Endothelial cell (in vitro differentiated cells): ENCODE measurements around the gene NCAM2. TPM values are rescaled to one million over a fixed set of nuclear protein-coding genes. Genes with fewer than 3 reads are reported as not detected.

Experiments
- DNase-seq: peaks from one replicate; pipeline ENCODE4 v3.0.0; 2021; ENCODE audit warnings: low spot score
- H3K27ac Mint-ChIP-seq: one replicate; pipeline ENCODE4 v1.8.0; 2021; ENCODE audit warnings: mixed read lengths, inconsistent platforms; ENCODE audit not compliant: unreplicated experiment
- H3K27me3 Mint-ChIP-seq: one replicate; pipeline ENCODE4 v1.8.0; 2021; ENCODE audit warnings: mild to moderate bottlenecking, moderate library complexity, mixed read lengths, inconsistent platforms; ENCODE audit not compliant: unreplicated experiment
- H3K36me3 Mint-ChIP-seq: one replicate; pipeline ENCODE4 v1.8.0; 2021; ENCODE audit warnings: mild to moderate bottlenecking, low read depth, mixed read lengths, inconsistent platforms; ENCODE audit not compliant: unreplicated experiment
- H3K4me1 Mint-ChIP-seq: one replicate; pipeline ENCODE4 v1.8.0; 2021; ENCODE audit warnings: mild to moderate bottlenecking, mixed read lengths, inconsistent platforms; ENCODE audit not compliant: unreplicated experiment
- H3K4me3 Mint-ChIP-seq: one replicate; pipeline ENCODE4 v1.8.0; 2021; ENCODE audit warnings: mild to moderate bottlenecking, mixed read lengths, inconsistent platforms; ENCODE audit not compliant: unreplicated experiment
- H3K9me3 Mint-ChIP-seq: one replicate; pipeline ENCODE4 v1.8.0; 2021; ENCODE audit warnings: mixed read lengths, inconsistent platforms; ENCODE audit not compliant: unreplicated experiment
- total RNA-seq: library from RNA; stranded (reverse); fragmentation: NEBNext Ultra II Directional; extraction: Animal tissue kit (Norgen Biotek cat#: 25700); gene quantifications from one replicate; pipeline ENCODE4 v1.2.1, GENCODE V29; 2021; ENCODE audit not compliant: unreplicated experiment
- TF ChIP-seq, protein P1 (sequence below): fragments of 200-600 bp; sonication (generic); IDR thresholded peaks from one replicate; pipeline ENCODE4 v1.5.0; 2021; ENCODE audit warnings: antibody characterized with exemption; ENCODE audit not compliant: unreplicated experiment

Gene NCAM2
- total RNA-seq, 1 donor from 2014 or later: 0.64 TPM

DNA sequence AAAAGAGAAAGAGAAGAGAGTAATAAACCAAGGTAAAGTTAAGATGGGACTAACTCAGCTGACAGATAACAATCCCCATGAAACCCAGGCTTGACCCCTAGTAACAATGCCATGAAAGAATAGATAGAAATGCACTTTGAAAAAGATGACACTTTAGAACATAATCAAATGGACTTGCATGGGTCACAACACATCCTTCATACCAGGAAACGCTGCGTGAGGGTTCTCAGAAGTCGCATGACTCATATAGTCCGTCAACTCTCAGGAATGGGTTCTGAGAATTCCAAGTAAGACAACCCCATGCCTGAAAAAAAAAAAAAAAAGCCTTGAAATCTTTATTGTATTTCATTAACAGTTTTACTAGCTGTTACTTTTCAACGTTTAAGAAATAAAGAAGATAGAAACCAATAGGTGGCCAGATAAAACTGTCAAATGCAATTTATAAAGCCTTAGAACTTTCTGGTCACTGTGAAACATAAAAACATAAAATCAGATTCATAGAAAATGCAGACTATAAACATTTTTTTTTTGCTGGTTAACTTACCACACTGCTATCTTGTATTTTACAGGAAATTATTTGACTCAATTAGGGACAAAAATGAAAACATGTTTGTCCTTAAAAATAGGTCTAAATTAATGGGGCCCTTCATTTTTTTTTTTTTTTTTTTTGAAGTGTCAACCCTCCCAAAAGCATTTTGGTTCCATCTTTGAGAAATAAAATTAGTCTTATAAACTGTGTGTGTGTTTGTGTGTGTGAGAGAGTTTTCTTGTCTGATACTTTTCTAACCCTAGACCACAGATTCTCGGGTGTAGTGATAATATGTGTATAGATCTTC is 202.1 kb downstream of the NCAM2 start:
- H3K4me1 Mint-ChIP-seq: no peaks in the 10 kb centered on the region
- H3K9me3 Mint-ChIP-seq: no peaks in the 10 kb centered on the region
- H3K4me3 Mint-ChIP-seq: no peak overlapping the region
- peaks cover 3% of the 10 kb centered on the region for H3K27me3 Mint-ChIP-seq
- TF ChIP-seq, protein P1, sequence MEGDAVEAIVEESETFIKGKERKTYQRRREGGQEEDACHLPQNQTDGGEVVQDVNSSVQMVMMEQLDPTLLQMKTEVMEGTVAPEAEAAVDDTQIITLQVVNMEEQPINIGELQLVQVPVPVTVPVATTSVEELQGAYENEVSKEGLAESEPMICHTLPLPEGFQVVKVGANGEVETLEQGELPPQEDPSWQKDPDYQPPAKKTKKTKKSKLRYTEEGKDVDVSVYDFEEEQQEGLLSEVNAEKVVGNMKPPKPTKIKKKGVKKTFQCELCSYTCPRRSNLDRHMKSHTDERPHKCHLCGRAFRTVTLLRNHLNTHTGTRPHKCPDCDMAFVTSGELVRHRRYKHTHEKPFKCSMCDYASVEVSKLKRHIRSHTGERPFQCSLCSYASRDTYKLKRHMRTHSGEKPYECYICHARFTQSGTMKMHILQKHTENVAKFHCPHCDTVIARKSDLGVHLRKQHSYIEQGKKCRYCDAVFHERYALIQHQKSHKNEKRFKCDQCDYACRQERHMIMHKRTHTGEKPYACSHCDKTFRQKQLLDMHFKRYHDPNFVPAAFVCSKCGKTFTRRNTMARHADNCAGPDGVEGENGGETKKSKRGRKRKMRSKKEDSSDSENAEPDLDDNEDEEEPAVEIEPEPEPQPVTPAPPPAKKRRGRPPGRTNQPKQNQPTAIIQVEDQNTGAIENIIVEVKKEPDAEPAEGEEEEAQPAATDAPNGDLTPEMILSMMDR: no peak
- no peaks in the 10 kb centered on the region for H3K36me3 Mint-ChIP-seq
- H3K27ac Mint-ChIP-seq: no peak overlapping the region
- no peak for DNase-seq

- Mint-ChIP-seq H3K4me1 (no peaks in the 10 kb centered on the region), H3K27me3 (no peaks in the 10 kb centered on the region), H3K27ac (no peak overlapping the region), H3K4me3 (no peak overlapping the region), H3K9me3 (no peaks in the 10 kb centered on the region), H3K36me3 (no peaks in the 10 kb centered on the region)
- DNase-seq: no peak
- TF ChIP-seq, protein P1: no peak
Measured at GRCh38 chr21:21200939-21201615, 202.9 kb downstream of the NCAM2 start.

- no peaks in the 10 kb centered on the region for H3K9me3 Mint-ChIP-seq
- no peak overlapping the region for H3K27ac Mint-ChIP-seq
- no peak overlapping the region for H3K4me3 Mint-ChIP-seq
- H3K4me1 Mint-ChIP-seq: no peaks in the 10 kb centered on the region
- H3K36me3 Mint-ChIP-seq: no peaks in the 10 kb centered on the region
- no peak for DNase-seq
- TF ChIP-seq, protein P1: no peak
- no peaks in the 10 kb centered on the region for H3K27me3 Mint-ChIP-seq
Measured at GRCh38 chr21:21203822-21204339, 205.7 kb downstream of the NCAM2 start.

DNA sequence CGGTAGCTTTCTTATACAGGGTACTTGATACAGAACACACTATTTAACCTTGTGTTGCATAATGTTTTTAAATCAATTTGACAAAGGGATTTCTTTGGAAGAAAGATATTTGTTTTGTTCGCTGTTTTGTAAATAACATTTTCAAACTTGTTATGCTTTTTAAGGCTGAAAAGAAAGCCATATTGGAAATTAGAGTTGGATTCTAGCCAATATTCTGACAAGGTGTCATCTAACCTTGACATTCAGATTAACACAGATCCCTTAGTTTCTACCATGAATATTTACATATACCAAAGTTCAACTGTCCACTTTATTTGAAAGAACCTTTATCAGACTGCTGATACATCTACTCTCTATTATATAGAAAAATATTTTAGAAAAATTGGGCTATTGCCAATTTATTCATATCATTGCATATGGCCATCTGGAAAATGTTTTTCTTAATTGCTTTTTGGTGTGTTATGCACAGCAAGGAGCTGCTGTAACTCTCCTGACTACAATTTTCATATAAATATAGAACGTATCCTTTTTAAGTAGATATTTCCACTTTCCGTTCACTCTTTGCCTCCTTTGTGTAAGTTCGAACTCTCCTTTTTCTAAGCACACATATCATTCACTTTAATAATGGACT is 206.3 kb downstream of the NCAM2 start:
- Mint-ChIP-seq H3K9me3 (no peaks in the 10 kb centered on the region), H3K27me3 (no peaks in the 10 kb centered on the region), H3K4me1 (no peaks in the 10 kb centered on the region), H3K36me3 (no peaks in the 10 kb centered on the region), H3K27ac (no peak overlapping the region), H3K4me3 (no peak overlapping the region)
- DNase-seq: no peak
- TF ChIP-seq, protein P1: no peak
